HepG2 (cell line): ENCODE results near the gene PPP4C. TPM values are rescaled to one million over a fixed set of nuclear protein-coding genes. Genes with fewer than 3 reads are reported as not detected.
A peak's percentile ranks its signal among the peaks of the same experiment; 100 is the strongest.

ENCODE experiments used
- ARHGAP35 ChIP-seq: sonication (generic); formaldehyde crosslinking; IDR thresholded peaks from 2 replicates; pipeline ENCODE4 v1.9.0; 2022; ENCODE audit warnings: mild to moderate bottlenecking, inconsistent platforms, moderate library complexity, missing genetic modification reagents, borderline replicate concordance
- CSRNP2 ChIP-seq: sonication (generic); formaldehyde crosslinking; conservative IDR thresholded peaks from 2 replicates; pipeline ENCODE4 v1.8.0; 2022; ENCODE audit warnings: low read depth, missing genetic modification reagents
- ESRRA ChIP-seq: sonication (generic); formaldehyde crosslinking; IDR thresholded peaks from 2 replicates; pipeline ENCODE4 v1.5.1; 2020; ENCODE audit warnings: mild to moderate bottlenecking, low read depth, missing genetic modification reagents
- FLYWCH1 ChIP-seq: sonication (generic); formaldehyde crosslinking; IDR thresholded peaks from 2 replicates; pipeline ENCODE4 v1.8.1; 2023; ENCODE audit warnings: mild to moderate bottlenecking, missing genetic modification reagents
- FUBP1 ChIP-seq: sonication (generic); formaldehyde crosslinking; IDR thresholded peaks from 2 replicates; pipeline ENCODE4 v1.5.1; 2020; ENCODE audit warnings: missing genetic modification reagents, mild to moderate bottlenecking, borderline replicate concordance
- GATAD1 ChIP-seq: IDR thresholded peaks from 2 replicates; pipeline ENCODE4 v1.6.1; 2016; ENCODE audit warnings: missing genetic modification reagents, missing compliant biosample characterization
- GPN1 ChIP-seq: sonication (generic); formaldehyde crosslinking; IDR thresholded peaks from 2 replicates; pipeline ENCODE4 v1.5.1; 2020; ENCODE audit warnings: missing genetic modification reagents, borderline replicate concordance
- HNRNPL ChIP-seq: fragments of 200-400 bp; formaldehyde crosslinking; IDR thresholded peaks from 2 replicates; pipeline ENCODE4 v1.6.1; 2017; ENCODE audit warnings: mild to moderate bottlenecking, low read depth, low read length
- MED13 ChIP-seq: sonication (generic); formaldehyde crosslinking; IDR thresholded peaks from 2 replicates; pipeline ENCODE4 v1.5.0; 2020; ENCODE audit warnings: missing genetic modification reagents
- MEIS1 ChIP-seq: sonication (generic); formaldehyde crosslinking; IDR thresholded peaks from 2 replicates; pipeline ENCODE4 v1.9.0; 2021; ENCODE audit warnings: mild to moderate bottlenecking, missing genetic modification reagents, moderate library complexity, borderline replicate concordance
- MLLT10 ChIP-seq: sonication (generic); formaldehyde crosslinking; IDR thresholded peaks from 2 replicates; pipeline ENCODE4 v1.4.0; 2020; ENCODE audit warnings: missing genetic modification reagents
- PRMT3 ChIP-seq: sonication (generic); formaldehyde crosslinking; IDR thresholded peaks from 2 replicates; pipeline ENCODE4 v1.8.1; 2022; ENCODE audit warnings: low read depth, mild to moderate bottlenecking, moderate library complexity, missing genetic modification reagents, borderline replicate concordance
- SNAPC5 ChIP-seq: sonication (generic); formaldehyde crosslinking; IDR thresholded peaks from 2 replicates; pipeline ENCODE4 v1.8.1; 2023; ENCODE audit warnings: mild to moderate bottlenecking, missing genetic modification reagents, borderline replicate concordance
- THAP7 ChIP-seq: sonication (generic); formaldehyde crosslinking; IDR thresholded peaks from 2 replicates; pipeline ENCODE4 v1.8.1; 2023; ENCODE audit warnings: mild to moderate bottlenecking, missing genetic modification reagents
- ZBTB8A ChIP-seq: sonication (generic); formaldehyde crosslinking; IDR thresholded peaks from 2 replicates; pipeline ENCODE4 v1.4.0; 2020; ENCODE audit warnings: mild to moderate bottlenecking, low read depth, missing genetic modification reagents, borderline replicate concordance
- ZFP82 ChIP-seq: sonication (generic); formaldehyde crosslinking; IDR thresholded peaks from 2 replicates; pipeline ENCODE4 v1.5.1; 2020; ENCODE audit warnings: mild to moderate bottlenecking, missing genetic modification reagents, borderline replicate concordance
- ZFP90 ChIP-seq: sonication (generic); formaldehyde crosslinking; IDR thresholded peaks from 2 replicates; pipeline ENCODE4 v1.8.0; 2022; ENCODE audit warnings: missing genetic modification reagents, mild to moderate bottlenecking, inconsistent platforms, borderline replicate concordance
- ZNF331 ChIP-seq: sonication (generic); formaldehyde crosslinking; IDR thresholded peaks from 2 replicates; pipeline ENCODE4 v1.4.0; 2020; ENCODE audit warnings: missing genetic modification reagents
- ZNF558 ChIP-seq: sonication (generic); formaldehyde crosslinking; IDR thresholded peaks from 2 replicates; pipeline ENCODE4 v1.9.0; 2022; ENCODE audit warnings: mild to moderate bottlenecking, missing genetic modification reagents, borderline replicate concordance
- ZNF563 ChIP-seq: sonication (generic); formaldehyde crosslinking; IDR thresholded peaks from 2 replicates; pipeline ENCODE4 v1.8.0; 2022; ENCODE audit warnings: mild to moderate bottlenecking, moderate library complexity, missing genetic modification reagents
- ZNF672 ChIP-seq: sonication (generic); formaldehyde crosslinking; IDR thresholded peaks from 2 replicates; pipeline ENCODE4 v1.8.1; 2022; ENCODE audit warnings: missing genetic modification reagents
- ZNF788 ChIP-seq: sonication (generic); formaldehyde crosslinking; IDR thresholded peaks from 2 replicates; pipeline ENCODE4 v1.5.0; 2020; ENCODE audit warnings: mild to moderate bottlenecking, missing genetic modification reagents, borderline replicate concordance
- polyA plus RNA-seq, 8 experiments: library from polyadenylated mRNA; depleted of rRNA in 3 of 8; stranded (reverse) in 7 of 8; unstranded in 1 of 8; fragments of >200 nt; fragmentation: Illumina TruSeq in 4 of 8; extraction: Trizol in 4 of 8; gene quantifications; 2 replicates each; pipeline versions ENCODE4 v1.2.1 to v1.2.3, GENCODE V29; 2011 to 2016; ENCODE audit warnings: low read depth in 4 of 8, missing spikeins in 1 of 8, mixed read lengths in 1 of 8; ENCODE audit not compliant: insufficient read depth in 1 of 8
- total RNA-seq, 5 experiments: library from RNA; depleted of rRNA; stranded (reverse); fragments of >200 nt; fragmentation: Illumina TruSeq; extraction: Trizol; gene quantifications; 2 replicates each; pipeline ENCODE4 v1.2.3, GENCODE V29; 2016; ENCODE audit warnings: low read depth in 1 of 5

The PPP4C gene
- total and polyA plus RNA-seq, 2 of the 13 experiments (the other 11 are each of a cell fraction or from before 2014, with no cell fraction given): 176 to 220 TPM

- TF ChIP-seq ZNF331 (CRISPR knock-in tag): peak; percentile 82; the same call in 1 of the 2 replicates
- peak; percentile 58; the same call in 1 of the 2 replicates for TF ChIP-seq ZFP90
- no peak; the same call in 1 of the 2 replicates for TF ChIP-seq HNRNPL
- no peak for TF ChIP-seq GPN1 (CRISPR knock-in tag)
- TF ChIP-seq ZFP82 (CRISPR knock-in tag): no peak
- peak; percentile 68; the same call in 1 of the 2 replicates for TF ChIP-seq MED13 (CRISPR knock-in tag)
- peak; percentile 46; the same call in 1 of the 2 replicates for TF ChIP-seq ZNF563 (CRISPR knock-in tag)
- TF ChIP-seq ZNF672 (CRISPR knock-in tag): no peak
- TF ChIP-seq GATAD1 (CRISPR knock-in tag): peak; percentile 83
- no peak for TF ChIP-seq PRMT3 (CRISPR knock-in tag)
- TF ChIP-seq SNAPC5 (CRISPR knock-in tag): no peak
- no peak for TF ChIP-seq MEIS1 (CRISPR knock-in tag)
- TF ChIP-seq THAP7 (CRISPR knock-in tag): no peak; the same call in 1 of the 2 replicates
- no peak for TF ChIP-seq CSRNP2 (CRISPR knock-in tag)
- TF ChIP-seq ZNF788: no peak; the same call in 1 of the 2 replicates
- TF ChIP-seq ESRRA: no peak
- TF ChIP-seq ARHGAP35 (CRISPR knock-in tag): peak; percentile 25; the same call in 1 of the 2 replicates
- TF ChIP-seq ZBTB8A (CRISPR knock-in tag): no peak
- TF ChIP-seq FLYWCH1 (CRISPR knock-in tag): no peak
- TF ChIP-seq MLLT10 (CRISPR knock-in tag): no peak
- TF ChIP-seq FUBP1 (CRISPR knock-in tag): no peak
- TF ChIP-seq ZNF558: no peak
These were observed 15.9 kb downstream of the PPP4C start, which contains the start of gene TBX6 (continued) for GRCh38 chr16:30091474-30092372.
